ENCODE results near the gene GRAMD2B.

Gene GRAMD2B

DNA sequence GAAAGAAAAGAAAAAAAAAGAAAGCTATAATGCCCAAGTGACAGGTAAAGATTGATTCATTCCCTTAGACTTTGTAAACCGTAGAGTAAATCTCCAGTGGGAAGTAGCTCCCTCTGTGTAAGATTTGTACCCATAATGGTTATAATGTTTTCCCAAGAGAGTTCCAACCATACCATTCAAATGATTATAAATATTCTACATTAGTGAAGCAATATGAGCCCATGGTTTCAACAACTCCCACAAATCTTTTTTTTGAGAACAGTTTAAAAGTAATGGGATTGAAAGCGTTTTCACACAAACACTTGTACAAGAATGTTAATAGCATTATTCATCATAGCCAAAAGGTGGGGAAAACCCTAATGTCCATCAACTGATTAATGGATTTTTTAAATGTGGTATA is 58.0 kb downstream of the GRAMD2B start:
- Histone ChIP-seq H3K4me1 (ENCODE audit: control insufficient read depth in 1 of 2, insufficient read depth in 2 of 2, low read length in 2 of 2) (peaks cover 0 to 9% of the 10 kb centered on the region in 2 donors), H3K9me3 (ENCODE audit: control insufficient read depth in 1 of 2, low read length in 2 of 2) (no peaks in the 10 kb centered on the region), H3K4me3 (ENCODE audit: low read depth in 1 of 2, low read length in 2 of 2) (no peak overlapping the region), H3K27me3 (ENCODE audit: low read depth, low read length) (no peaks in the 10 kb centered on the region), H3K27ac (ENCODE audit: low read length) (no peak overlapping the region), H3K36me3 (ENCODE audit: control insufficient read depth in 1 of 2, insufficient read depth in 2 of 2, low read length in 2 of 2) (peaks cover 19 to 27% of the 10 kb centered on the region in 2 donors)

- no peak overlapping the region for H3K4me3 ChIP-seq (ENCODE audit: low read depth in 1 of 2, low read length in 2 of 2)
- peaks cover 0 to 5% of the 10 kb centered on the region in 2 donors for H3K4me1 ChIP-seq (ENCODE audit: control insufficient read depth in 1 of 2, insufficient read depth in 2 of 2, low read length in 2 of 2)
- peaks cover 32 to 40% of the 10 kb centered on the region in 2 donors for H3K36me3 ChIP-seq (ENCODE audit: control insufficient read depth in 1 of 2, insufficient read depth in 2 of 2, low read length in 2 of 2)
- H3K27me3 ChIP-seq (ENCODE audit: low read depth, low read length): no peaks in the 10 kb centered on the region
- H3K9me3 ChIP-seq (ENCODE audit: control insufficient read depth in 1 of 2, low read length in 2 of 2): no peaks in the 10 kb centered on the region
- no peak overlapping the region for H3K27ac ChIP-seq (ENCODE audit: low read length)
These were observed 59.4 kb downstream of the GRAMD2B start for GRCh38 chr5:126482591-126482990.

GRCh38 chr5:126483156-126483555 is 59.9 kb downstream of the GRAMD2B start:
- Histone ChIP-seq H3K9me3 (ENCODE audit: control insufficient read depth in 1 of 2, low read length in 2 of 2) (no peaks in the 10 kb centered on the region), H3K4me1 (ENCODE audit: control insufficient read depth in 1 of 2, insufficient read depth in 2 of 2, low read length in 2 of 2) (peaks cover 0 to 4% of the 10 kb centered on the region in 2 donors), H3K27ac (ENCODE audit: low read length) (no peak overlapping the region), H3K27me3 (ENCODE audit: low read depth, low read length) (no peaks in the 10 kb centered on the region), H3K36me3 (ENCODE audit: control insufficient read depth in 1 of 2, insufficient read depth in 2 of 2, low read length in 2 of 2) (peaks cover 33 to 46% of the 10 kb centered on the region in 2 donors), H3K4me3 (ENCODE audit: low read depth in 1 of 2, low read length in 2 of 2) (no peak overlapping the region)

DNA sequence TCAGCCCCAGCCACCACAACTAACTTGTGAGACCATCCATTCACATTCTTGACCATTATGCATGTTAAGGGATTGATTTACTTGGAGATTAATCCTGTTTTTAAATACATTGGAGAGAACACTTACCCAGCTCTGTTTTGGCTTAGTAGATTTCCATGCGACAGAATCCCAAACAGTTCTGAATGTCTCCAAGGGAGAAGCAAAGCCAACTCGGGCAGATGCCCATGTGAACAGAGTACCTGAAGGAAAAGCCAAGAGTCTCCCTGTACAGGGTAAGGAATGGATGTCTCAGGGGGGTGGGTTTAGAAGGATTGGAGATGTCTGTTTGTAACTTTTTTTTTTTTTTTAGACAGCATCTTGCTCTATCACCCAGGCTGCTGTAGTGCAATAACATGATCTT is 61.0 kb downstream of the GRAMD2B start:
- Histone ChIP-seq H3K4me3 (ENCODE audit: low read depth in 1 of 2, low read length in 2 of 2) (no peak overlapping the region), H3K9me3 (ENCODE audit: control insufficient read depth in 1 of 2, low read length in 2 of 2) (no peaks in the 10 kb centered on the region), H3K27ac (ENCODE audit: low read length) (no peak overlapping the region), H3K27me3 (ENCODE audit: low read depth, low read length) (no peaks in the 10 kb centered on the region), H3K4me1 (ENCODE audit: control insufficient read depth in 1 of 2, insufficient read depth in 2 of 2, low read length in 2 of 2) (peaks cover 0 to 2% of the 10 kb centered on the region in 2 donors), H3K36me3 (ENCODE audit: control insufficient read depth in 1 of 2, insufficient read depth in 2 of 2, low read length in 2 of 2) (peaks cover 40 to 57% of the 10 kb centered on the region in 2 donors)

DNA sequence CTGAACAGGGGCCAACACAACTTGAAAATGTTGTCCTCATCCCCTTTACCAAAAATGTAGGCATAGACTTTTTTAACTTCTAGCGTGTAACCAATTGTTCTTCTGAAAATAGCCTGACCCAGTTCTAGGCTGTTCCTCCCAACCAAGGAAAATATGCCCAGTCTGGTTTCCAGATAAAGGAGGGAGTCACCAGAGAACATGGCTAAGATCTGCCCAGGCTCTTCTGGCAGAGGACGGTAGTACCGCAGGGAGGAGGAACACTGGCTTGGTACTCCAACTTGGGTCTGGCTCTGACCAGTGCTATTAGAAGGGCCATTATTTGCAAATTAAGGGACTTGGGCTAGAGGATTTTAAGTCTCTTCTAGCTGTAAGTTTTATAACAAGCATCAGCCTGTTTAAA is 63.1 kb downstream of the GRAMD2B start:
- Histone ChIP-seq H3K27ac (ENCODE audit: low read length) (no peak overlapping the region), H3K9me3 (ENCODE audit: control insufficient read depth in 1 of 2, low read length in 2 of 2) (no peaks in the 10 kb centered on the region), H3K4me3 (ENCODE audit: low read depth in 1 of 2, low read length in 2 of 2) (no peak overlapping the region), H3K4me1 (ENCODE audit: control insufficient read depth in 1 of 2, insufficient read depth in 2 of 2, low read length in 2 of 2) (peaks cover 0 to 4% of the 10 kb centered on the region in 2 donors), H3K36me3 (ENCODE audit: control insufficient read depth in 1 of 2, insufficient read depth in 2 of 2, low read length in 2 of 2) (peaks cover 39 to 75% of the 10 kb centered on the region in 2 donors), H3K27me3 (ENCODE audit: low read depth, low read length) (no peaks in the 10 kb centered on the region)

DNA sequence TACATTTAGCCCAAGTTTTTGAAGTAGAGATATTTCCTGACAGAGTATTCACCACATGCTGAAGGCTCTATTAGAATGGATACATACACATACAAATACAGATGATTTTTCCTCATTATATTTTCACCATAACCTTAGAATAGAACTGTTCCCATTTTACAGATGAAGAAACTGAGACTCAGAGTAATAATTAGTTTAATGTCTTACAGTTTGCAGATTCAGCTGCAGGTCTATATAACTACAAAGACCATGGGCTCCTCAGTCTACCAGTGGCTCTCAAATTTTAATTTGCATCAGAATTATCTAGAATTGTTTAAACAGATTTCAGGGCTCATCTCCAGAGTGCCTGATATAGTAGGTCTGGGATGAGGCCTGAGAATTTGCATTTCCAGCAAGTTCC is 64.4 kb downstream of the GRAMD2B start:
- H3K4me3 ChIP-seq (ENCODE audit: low read depth in 1 of 2, low read length in 2 of 2): no peak overlapping the region
- H3K27ac ChIP-seq (ENCODE audit: low read length): no peak overlapping the region
- peaks cover 39 to 77% of the 10 kb centered on the region in 2 donors for H3K36me3 ChIP-seq (ENCODE audit: control insufficient read depth in 1 of 2, insufficient read depth in 2 of 2, low read length in 2 of 2)
- H3K27me3 ChIP-seq (ENCODE audit: low read depth, low read length): no peaks in the 10 kb centered on the region
- H3K9me3 ChIP-seq (ENCODE audit: control insufficient read depth in 1 of 2, low read length in 2 of 2): no peaks in the 10 kb centered on the region
- H3K4me1 ChIP-seq (ENCODE audit: control insufficient read depth in 1 of 2, insufficient read depth in 2 of 2, low read length in 2 of 2): peaks cover 0 to 4% of the 10 kb centered on the region in 2 donors

- peaks cover 0 to 4% of the 10 kb centered on the region in 2 donors for H3K4me1 ChIP-seq (ENCODE audit: control insufficient read depth in 1 of 2, insufficient read depth in 2 of 2, low read length in 2 of 2)
- no peak overlapping the region for H3K4me3 ChIP-seq (ENCODE audit: low read depth in 1 of 2, low read length in 2 of 2)
- H3K36me3 ChIP-seq (ENCODE audit: control insufficient read depth in 1 of 2, insufficient read depth in 2 of 2, low read length in 2 of 2): peaks cover 44 to 78% of the 10 kb centered on the region in 2 donors
- H3K9me3 ChIP-seq (ENCODE audit: control insufficient read depth in 1 of 2, low read length in 2 of 2): no peaks in the 10 kb centered on the region
- peak overlapping the region; percentile 24 for H3K27ac ChIP-seq (ENCODE audit: low read length)
- H3K27me3 ChIP-seq (ENCODE audit: low read depth, low read length): no peaks in the 10 kb centered on the region
These were observed 65.3 kb downstream of the GRAMD2B start for GRCh38 chr5:126488443-126489065.

DNA sequence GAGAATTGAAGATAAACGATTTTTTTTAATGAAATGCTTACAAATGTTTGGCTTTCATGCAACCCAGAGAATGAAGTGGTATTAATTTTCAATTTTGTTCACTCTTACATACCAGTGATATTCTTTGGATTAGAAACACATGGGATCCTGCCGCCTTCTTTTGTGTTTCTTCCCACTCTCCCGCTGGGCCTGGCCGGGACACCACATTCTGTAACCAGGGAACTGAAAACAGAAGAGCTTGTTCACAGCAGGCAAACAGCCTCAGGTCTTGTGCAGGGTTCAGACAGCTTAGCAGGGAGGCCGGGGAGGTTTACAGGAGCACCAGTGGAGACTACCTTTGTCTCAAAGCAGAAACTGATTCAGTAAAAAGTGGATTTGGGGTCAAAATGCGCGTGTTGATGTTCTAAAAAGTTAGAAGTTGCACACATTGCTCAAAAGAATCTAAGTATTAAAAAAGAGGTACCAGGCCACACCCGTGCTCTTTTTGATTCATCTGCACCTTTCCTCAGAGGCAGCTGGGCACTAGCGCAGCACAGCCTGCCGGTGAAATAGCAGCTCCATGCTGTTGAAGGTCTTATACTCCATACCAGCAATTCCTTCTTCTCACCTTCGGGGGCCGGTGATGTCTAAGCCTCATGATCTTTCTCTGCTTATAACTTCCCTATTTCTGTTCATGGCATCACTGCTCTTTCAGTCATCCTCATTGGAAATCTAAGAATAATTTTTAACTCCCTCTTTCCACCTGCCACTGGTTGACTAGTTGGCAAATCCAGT is 67.1 kb downstream of the GRAMD2B start:
- H3K36me3 ChIP-seq (ENCODE audit: control insufficient read depth in 1 of 2, insufficient read depth in 2 of 2, low read length in 2 of 2): peaks cover 38 to 62% of the 10 kb centered on the region in 2 donors
- no peaks in the 10 kb centered on the region for H3K9me3 ChIP-seq (ENCODE audit: control insufficient read depth in 1 of 2, low read length in 2 of 2)
- peaks cover 0 to 4% of the 10 kb centered on the region in 2 donors for H3K4me1 ChIP-seq (ENCODE audit: control insufficient read depth in 1 of 2, insufficient read depth in 2 of 2, low read length in 2 of 2)
- H3K27me3 ChIP-seq (ENCODE audit: low read depth, low read length): no peaks in the 10 kb centered on the region
- H3K4me3 ChIP-seq (ENCODE audit: low read depth in 1 of 2, low read length in 2 of 2): no peak overlapping the region
- H3K27ac ChIP-seq (ENCODE audit: low read length): no peak overlapping the region

- Histone ChIP-seq H3K9me3 (ENCODE audit: control insufficient read depth in 1 of 2, low read length in 2 of 2) (no peaks in the 10 kb centered on the region), H3K4me1 (ENCODE audit: control insufficient read depth in 1 of 2, insufficient read depth in 2 of 2, low read length in 2 of 2) (peaks cover 0 to 4% of the 10 kb centered on the region in 2 donors), H3K4me3 (ENCODE audit: low read depth in 1 of 2, low read length in 2 of 2) (no peak overlapping the region), H3K27ac (ENCODE audit: low read length) (no peak overlapping the region), H3K27me3 (ENCODE audit: low read depth, low read length) (no peaks in the 10 kb centered on the region), H3K36me3 (ENCODE audit: control insufficient read depth in 1 of 2, insufficient read depth in 2 of 2, low read length in 2 of 2) (peaks cover 16 to 40% of the 10 kb centered on the region in 2 donors)
These were observed 69.7 kb downstream of the GRAMD2B start for GRCh38 chr5:126492939-126493338.

DNA sequence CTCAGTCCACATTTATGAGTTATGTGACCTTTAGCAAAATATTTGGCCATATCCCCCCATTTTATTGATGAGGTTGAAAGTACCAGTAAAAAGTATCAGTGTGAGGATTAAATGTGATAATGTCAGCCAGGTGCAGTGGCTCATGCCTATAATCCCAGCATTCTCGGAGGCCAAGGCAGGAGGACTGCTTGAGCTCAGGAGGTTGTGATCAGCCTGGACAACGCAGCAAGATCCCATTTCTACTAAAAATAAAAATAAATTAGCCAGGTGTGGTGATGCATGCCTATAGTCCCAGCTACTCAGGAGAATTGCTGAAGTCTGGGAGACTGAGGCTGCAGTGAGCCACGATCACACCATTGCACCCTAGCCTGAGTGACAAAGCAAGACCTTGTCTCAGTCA is 71.2 kb downstream of the GRAMD2B start:
- H3K9me3 ChIP-seq (ENCODE audit: control insufficient read depth in 1 of 2, low read length in 2 of 2): no peaks in the 10 kb centered on the region
- H3K36me3 ChIP-seq (ENCODE audit: control insufficient read depth in 1 of 2, insufficient read depth in 2 of 2, low read length in 2 of 2): peaks cover 8 to 26% of the 10 kb centered on the region in 2 donors
- no peak overlapping the region for H3K4me3 ChIP-seq (ENCODE audit: low read depth in 1 of 2, low read length in 2 of 2)
- no peaks in the 10 kb centered on the region for H3K27me3 ChIP-seq (ENCODE audit: low read depth, low read length)
- no peak overlapping the region for H3K27ac ChIP-seq (ENCODE audit: low read length)
- H3K4me1 ChIP-seq (ENCODE audit: control insufficient read depth in 1 of 2, insufficient read depth in 2 of 2, low read length in 2 of 2): peaks cover 0 to 4% of the 10 kb centered on the region in 2 donors

DNA sequence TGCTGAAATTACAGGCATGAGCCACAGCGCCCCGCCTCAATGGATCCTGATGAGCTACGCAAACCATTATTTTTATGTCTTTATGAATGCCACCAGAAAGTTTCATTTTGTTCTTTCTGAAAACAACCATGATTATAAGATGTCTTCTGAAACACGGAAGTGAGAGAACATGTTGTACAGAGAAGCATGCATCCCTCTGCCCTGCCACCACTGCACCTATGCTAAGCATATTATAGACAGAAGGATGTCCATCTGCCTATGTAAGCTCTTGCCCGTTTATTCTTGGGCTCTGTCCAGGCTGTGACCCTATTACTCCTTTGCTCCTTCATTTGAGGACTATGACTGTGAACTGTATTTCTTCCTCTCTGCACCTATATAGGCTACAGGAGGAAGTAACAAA is 74.3 kb downstream of the GRAMD2B start:
- no peaks in the 10 kb centered on the region for H3K4me1 ChIP-seq (ENCODE audit: control insufficient read depth in 1 of 2, insufficient read depth in 2 of 2, low read length in 2 of 2)
- no peak overlapping the region for H3K4me3 ChIP-seq (ENCODE audit: low read depth in 1 of 2, low read length in 2 of 2)
- H3K9me3 ChIP-seq (ENCODE audit: control insufficient read depth in 1 of 2, low read length in 2 of 2): no peaks in the 10 kb centered on the region
- H3K27ac ChIP-seq (ENCODE audit: low read length): no peak overlapping the region
- H3K36me3 ChIP-seq (ENCODE audit: control insufficient read depth in 1 of 2, insufficient read depth in 2 of 2, low read length in 2 of 2): peaks cover 5 to 7% of the 10 kb centered on the region in 2 donors
- H3K27me3 ChIP-seq (ENCODE audit: low read depth, low read length): no peaks in the 10 kb centered on the region
